ENCODE results near the gene NDE1.

Gene NDE1

DNA sequence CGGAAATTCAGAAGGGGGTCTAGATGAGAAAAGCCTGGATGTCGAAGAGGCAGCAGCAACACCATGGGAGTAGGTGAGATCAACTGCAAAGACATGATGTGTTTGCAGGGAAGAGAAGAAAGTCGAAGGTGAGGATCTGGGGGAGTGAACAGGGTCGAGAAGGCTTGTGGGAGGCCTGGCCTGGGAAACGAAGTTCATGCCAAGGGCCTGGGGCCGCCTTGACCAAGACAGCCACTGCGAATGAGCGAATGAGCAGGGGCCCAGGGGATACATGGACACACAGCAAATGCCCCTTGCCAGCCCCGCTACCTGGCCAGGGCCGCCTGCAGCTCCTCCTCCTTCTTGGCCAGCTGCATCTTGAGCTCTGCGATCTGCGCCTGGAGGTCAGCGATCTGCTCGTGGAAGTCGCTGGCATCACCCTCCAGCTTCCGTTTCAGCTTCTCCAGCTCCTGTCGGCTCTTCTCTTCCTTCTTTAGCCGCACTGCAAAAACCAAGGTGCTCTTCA lies 87.1 kb downstream of the NDE1 start:
- no peak for DNase-seq (ENCODE audit: low read depth in 2 of 2)

GRCh38 chr16:15739464-15739863 lies 89.4 kb downstream of the NDE1 start:
- no peak for DNase-seq (ENCODE audit: low read depth in 2 of 2)

- no peak for DNase-seq (ENCODE audit: low read depth in 2 of 2)
Observed at GRCh38 chr16:15739950-15740349, 89.9 kb downstream of the NDE1 start.

DNA sequence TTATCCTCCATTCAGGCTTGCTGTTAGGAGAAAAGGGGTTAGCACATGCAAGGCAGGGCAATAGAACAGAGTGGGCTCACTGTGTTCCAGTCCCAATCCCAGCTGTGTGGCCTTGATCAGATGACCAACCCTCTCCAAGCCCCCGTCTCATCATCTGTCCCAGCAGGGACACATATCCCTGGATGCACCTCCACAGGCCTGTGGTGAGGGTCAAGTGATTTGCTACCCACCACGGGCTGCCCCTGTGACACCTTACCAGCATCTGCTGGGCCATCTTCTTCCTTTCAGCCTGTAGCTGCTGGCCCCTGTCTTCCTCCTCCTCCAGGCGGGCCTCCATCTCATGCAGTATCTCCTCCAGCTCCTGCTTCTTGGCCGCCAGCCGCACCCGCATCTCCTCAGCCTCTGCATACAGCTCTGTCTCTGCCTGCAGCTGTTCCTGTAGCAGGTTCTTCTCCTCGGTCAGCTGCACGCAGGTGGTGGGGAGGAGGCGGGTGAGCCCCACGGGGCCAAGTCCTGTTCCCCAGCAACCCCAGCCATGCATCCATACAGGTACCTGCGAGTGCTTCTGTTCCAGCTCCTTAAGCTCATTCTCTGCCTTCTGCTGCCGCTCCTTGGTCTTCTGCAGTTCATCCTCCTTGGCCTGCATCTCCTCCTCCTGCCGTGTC lies 91.3 kb downstream of the NDE1 start:
- DNase-seq (ENCODE audit: low read depth in 2 of 2), result no peak

DNA sequence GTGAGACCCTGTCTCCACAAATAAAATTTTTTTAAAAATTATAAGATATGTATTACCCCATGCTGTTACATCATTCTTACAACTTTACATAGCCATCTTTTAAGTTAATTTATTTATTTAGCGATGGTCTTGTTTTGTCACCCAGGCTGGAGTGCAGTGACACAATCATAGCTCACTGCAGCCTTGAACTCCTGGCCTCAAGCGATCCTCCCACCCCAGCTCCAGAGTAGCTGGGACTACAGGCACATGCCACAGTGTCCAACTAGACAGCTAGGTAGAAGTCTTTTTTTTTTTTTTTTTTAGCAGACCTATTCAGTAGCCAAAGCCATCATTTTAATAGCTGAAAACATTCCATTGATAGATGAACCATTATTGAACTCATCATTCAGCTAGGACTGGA lies 92.7 kb downstream of the NDE1 start:
- no peak for DNase-seq (ENCODE audit: low read depth in 2 of 2)

GRCh38 chr16:15743657-15744056 lies 93.6 kb downstream of the NDE1 start:
- no peak for DNase-seq (ENCODE audit: low read depth in 2 of 2)

DNA sequence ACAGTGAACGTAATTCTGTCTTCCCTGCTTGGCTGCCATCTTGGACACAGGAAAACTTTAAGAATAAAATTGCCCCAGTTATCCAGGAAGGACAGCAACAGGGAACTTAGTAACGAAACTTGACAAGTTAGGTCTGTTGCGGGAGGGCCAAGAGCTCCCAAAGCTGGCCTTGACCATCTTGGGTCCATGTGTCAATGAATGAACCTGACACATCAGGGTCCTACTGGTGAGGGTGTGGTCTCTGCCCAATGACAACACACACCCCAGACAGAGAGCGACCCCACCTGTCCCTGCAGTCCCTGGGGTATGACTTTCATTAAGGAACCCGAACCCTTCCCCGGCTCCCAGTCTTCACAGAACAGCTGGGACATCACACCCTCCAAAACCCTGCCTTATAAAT lies 96.3 kb downstream of the NDE1 start:
- DNase-seq (ENCODE audit: low read depth in 2 of 2), result no peak

GRCh38 chr16:15747937-15748336 lies 97.9 kb downstream of the NDE1 start:
- DNase-seq (ENCODE audit: low read depth in 2 of 2), result no peak

DNA sequence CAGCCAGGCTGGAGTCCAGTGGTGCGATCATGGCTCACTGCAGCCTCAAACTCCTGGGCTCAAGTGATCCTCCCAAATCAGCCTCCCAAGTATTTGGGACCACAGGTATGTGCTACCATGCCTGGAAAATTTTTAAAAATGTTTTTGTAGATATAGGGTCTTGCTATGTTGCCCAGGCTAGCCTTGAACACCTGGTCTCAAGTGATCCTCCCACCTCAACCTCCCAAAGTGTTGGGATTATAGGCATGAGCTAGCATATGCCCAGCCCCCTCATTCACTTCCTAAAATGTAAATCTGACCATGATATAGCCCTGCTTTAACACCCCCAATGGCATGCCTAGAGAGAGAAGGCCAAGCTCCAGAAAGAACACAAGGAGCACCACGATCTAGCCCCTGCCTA lies 98.6 kb downstream of the NDE1 start:
- DNase-seq (ENCODE audit: low read depth in 2 of 2), result no peak

- no peak for DNase-seq (ENCODE audit: low read depth in 2 of 2)
Observed at GRCh38 chr16:15749371-15749770, 99.3 kb downstream of the NDE1 start.

DNA sequence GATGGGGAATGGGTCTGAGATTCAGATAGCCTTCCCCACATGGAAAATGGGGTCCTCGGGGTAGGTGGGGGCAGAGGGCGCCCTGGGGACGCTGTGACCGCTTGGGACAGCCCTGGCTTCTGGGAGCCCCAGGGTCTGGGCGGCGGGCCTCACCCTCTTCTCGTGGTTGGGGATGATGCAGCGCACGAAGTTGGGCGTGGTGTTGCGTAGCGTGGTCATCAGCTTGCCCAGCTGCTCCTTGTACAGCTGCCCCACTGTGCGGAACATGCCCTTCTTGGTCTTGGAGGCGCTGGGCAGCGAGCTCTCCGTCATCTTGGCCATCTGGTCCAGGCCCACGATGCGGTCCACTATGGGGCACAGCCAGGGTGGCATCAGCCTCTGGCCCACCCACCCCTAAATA lies 99.9 kb downstream of the NDE1 start:
- DNase-seq (ENCODE audit: low read depth in 2 of 2), result no peak

GRCh38 chr16:15751940-15752339 lies 101.9 kb downstream of the NDE1 start:
- DNase-seq (ENCODE audit: low read depth in 2 of 2), result no peak

- DNase-seq (ENCODE audit: low read depth in 2 of 2), result no peak
Observed at GRCh38 chr16:15752717-15753488, 102.9 kb downstream of the NDE1 start.

DNA sequence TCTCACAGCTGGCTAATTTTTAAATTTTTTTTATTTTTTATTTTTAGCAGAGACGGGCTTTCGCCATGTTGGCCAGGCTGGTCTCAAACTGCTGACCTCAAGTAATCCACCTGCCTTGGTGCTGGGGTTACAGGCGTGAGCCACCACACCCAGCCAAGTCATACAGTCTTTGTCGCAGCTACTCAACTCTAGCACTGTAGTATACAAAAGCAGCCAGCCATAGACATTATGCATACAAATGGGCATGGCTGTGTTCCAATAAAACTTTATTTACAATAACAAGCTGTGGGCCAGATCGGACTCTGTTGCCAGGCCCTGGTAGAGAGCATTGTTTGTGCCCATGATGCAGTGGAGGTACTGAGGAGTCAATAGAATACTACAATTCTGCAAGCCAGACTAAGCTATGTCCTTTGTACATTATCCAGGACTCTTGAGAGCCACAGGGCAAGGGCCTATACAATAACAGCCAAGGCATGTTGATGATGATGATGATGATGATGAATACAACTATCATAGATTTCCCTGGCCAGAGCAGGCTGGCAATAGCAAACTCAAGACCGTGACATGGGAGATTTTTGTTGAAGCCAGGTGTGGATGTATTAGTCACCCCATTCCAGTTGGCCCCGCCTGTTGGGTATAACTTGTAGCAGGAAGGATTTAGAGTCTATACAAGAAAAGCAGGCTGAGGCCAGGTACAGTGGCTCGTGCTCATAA lies 104.9 kb downstream of the NDE1 start:
- DNase-seq (ENCODE audit: low read depth in 2 of 2), result no peak

GRCh38 chr16:15757077-15757386 lies 107.0 kb downstream of the NDE1 start:
- no peak for DNase-seq (ENCODE audit: low read depth in 2 of 2)

DNA sequence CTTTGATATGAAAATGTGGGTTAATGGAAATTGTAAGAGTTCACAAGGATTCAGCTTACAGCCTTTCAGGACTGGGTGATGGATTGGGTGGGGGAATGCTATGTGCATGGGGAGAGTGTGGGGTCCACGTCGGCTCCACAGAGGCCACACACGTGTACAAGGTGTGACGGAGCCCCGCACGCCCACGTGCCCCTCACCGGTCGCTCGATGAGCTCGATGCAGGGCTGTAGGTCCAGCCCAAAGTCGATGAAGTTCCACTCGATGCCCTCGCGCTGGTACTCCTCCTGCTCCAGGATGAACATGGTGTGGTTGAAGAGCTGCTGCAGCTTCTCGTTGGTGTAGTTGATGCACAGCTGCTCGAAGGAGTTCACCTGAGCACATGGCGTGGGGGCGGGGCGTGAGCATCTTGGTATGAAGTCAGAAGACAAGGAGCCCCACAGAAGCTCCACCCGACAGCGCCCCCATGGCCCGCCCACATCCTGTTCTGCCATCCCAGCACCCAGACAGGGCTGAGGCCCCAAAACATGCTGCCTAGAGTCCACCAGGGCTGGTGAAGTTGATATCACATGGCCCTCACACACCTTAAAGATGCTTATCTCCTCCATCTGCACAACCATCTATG lies 107.7 kb downstream of the NDE1 start:
- no peak for DNase-seq (ENCODE audit: low read depth in 2 of 2)

DNA sequence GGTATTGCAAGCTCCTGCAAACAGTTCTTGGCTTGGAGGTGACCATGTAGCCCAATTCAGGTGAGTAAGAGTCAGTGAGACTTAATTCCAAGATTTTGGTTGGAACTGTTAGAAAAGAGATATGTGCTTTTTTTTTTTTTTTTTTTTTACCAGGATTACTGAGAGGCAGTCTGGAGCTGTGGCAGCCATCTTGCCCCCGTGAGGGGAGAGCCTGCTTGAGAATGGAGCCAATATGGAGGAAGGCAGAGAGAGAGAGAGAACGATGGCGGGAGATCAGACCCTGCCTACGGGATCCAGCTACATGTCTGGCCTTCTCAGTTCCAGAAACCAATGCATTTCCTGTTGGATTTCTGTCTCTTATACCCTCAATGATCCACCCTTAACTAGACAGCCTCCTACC lies 109.0 kb downstream of the NDE1 start:
- DNase-seq (ENCODE audit: low read depth in 2 of 2), result no peak

GRCh38 chr16:15760129-15760528 lies 110.1 kb downstream of the NDE1 start:
- no peak for DNase-seq (ENCODE audit: low read depth in 2 of 2)

DNA sequence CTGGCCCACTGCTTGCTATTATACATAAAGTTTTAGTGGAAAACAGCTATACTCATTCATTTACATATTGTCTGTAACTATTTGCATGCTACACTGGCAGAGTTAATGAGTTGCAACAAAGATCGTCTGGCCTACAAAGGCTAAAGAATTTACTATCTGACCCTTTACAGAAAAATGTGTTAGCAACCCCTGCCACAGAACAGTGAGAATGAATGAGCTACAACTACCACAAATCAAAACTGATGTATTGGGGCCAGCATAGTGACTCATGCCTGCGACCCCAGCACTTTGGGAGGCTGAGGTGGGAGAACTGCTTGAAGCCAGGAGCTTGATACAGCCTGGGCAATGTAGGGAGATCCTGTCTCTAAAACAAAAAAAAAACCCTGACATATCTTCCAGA lies 114.1 kb downstream of the NDE1 start:
- DNase-seq (ENCODE audit: low read depth in 2 of 2), result no peak

GRCh38 chr16:15765116-15765515 lies 115.1 kb downstream of the NDE1 start:
- no peak for DNase-seq (ENCODE audit: low read depth in 2 of 2)

DNA sequence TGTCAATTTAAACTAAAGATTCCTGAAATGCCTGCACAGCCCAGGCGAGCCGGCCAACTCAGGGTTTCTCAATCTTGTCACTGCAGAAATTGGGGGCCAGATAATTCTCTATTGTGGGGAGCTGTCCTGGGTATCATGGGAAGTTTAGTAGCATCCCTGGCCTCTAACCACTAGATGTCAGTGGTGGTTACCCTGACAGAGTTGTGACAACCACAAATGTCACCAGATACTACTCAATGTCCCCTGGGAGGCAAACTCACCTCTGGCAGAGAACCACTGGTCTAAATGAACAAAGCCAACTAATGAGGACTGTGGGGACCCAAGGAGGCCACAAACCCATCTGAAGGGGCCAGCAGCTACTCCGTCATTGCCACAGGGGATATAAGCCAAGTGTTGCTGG lies 115.8 kb downstream of the NDE1 start:
- no peak for DNase-seq (ENCODE audit: low read depth in 2 of 2)

GRCh38 chr16:15766918-15767317 lies 116.9 kb downstream of the NDE1 start:
- no peak for DNase-seq (ENCODE audit: low read depth in 2 of 2)

DNA sequence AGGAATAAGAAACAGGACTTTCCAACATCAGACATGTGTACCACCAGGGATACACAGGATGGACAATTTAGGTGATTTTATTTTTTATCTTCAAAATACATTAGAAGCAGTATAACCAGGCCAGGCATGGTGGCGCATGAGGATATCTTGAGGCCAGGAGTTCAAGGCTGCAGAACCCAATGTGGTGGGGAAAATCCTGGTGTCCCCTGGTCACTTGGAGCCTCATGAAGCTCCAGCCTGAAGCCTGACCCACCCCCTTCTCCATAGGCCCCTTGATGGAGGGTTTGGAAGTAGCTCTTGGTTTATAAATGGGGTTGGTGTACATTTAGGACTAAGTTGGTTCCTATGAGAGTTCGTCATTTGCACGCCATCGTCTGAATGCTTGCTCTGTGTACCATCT lies 118.2 kb downstream of the NDE1 start:
- DNase-seq (ENCODE audit: low read depth in 2 of 2), result no peak
